Stimulated activated CD4-positive, alpha-beta T cell treated with anti-CD3 and anti-CD28 coated beads, Interleukin-1b, Interleukin-23, amount 100 ng/mL, for 4 hours (primary cell): ENCODE results near the gene KRT83.

Experiments
- DNase-seq, 2 donors: peaks; one replicate each; pipeline ENCODE4 v3.0.0-alpha.2; 2020; ENCODE audit warnings: low read depth in 2 of 2

Gene KRT83

GRCh38 chr12:52320784-52321400, at the start of gene KRT83:
Gene KRT83, minus strand, starts transcription at chr12:52321398. Its CDS starts 63 bp downstream, at chr12:52321335.
- no peak for DNase-seq

GRCh38 chr12:52369809-52370208, 48.6 kb upstream of the KRT83 start:
- no peak for DNase-seq

GRCh38 chr12:52369211-52369610, 48.0 kb upstream of the KRT83 start:
- no peak for DNase-seq

GRCh38 chr12:52368508-52368907, 47.3 kb upstream of the KRT83 start:
- DNase-seq: no peak

GRCh38 chr12:52367876-52368275, 46.7 kb upstream of the KRT83 start:
- no peak for DNase-seq

DNA sequence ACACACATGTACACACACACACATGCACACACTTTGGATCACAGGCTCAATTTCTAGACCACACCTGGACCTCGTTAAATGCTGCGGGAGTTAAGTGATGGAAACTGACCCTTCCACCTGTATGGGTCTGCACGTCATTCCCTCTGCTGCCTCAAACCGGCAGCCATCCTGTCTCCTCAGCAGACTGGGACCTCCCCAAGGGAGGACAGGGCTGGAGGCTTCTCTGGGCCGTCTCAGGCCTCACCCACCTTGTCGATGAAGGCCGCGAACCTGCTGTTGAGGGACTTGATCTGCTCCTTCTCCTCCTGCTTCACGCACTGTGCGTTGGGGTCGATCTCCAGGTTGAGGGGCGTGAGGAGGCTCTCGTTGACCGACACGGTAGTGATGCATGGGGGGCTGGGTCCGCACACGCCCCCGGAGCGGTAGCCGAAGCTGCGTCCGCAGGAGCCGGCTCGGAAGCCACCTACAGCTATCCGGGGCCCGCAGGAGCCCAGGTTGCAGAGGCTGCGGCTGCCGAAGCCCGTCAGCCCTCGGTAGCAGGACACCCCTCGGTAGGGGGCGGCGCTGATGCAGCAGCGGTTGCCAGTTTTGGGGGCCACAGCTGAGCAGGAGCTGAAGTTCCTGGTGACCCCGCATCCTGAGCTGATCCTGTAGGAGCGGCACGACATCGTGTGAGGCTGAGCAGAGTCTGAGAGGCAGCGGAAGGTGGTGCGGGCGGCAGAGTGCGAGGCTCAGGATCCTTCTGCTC, 45.7 kb upstream of the KRT83 start, which contains the start of gene KRT85:
KRT85 (minus strand) TSS at position 744 of the 748 bp plus-strand sequence; CDS start at position 668, 76 bp downstream.
- DNase-seq: no peak

DNA sequence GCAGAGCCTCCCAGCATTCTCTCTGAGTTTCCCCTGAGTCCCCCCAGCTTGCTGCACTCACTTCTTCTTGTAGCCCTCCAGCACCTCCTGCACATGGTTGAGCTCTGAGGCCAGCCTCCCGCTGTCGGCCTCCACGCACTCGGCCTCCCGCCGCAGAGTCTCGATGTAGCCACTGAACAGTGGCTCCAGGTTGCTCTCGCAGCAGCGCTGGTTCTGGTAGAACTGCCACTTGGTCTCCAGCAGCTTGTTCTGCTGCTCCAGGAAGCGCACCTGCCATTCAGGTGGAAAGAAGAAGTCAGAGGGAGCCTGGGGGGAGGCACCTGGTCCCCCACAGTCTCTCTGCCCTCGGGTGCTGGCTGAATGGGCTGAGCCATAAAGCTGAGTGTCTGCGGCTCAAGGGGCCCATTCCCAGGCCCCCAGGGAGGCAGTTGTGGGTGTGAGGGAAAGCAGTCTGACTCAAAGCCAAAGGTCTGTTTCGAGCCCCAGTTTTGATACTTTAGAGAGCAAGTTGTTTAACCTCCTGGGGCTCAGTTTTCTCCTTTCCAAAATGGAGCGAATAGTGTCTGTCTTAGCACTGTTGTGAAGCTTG, 43.8 kb upstream of the KRT83 start:
- DNase-seq: no peak

- no peak for DNase-seq
Measured at GRCh38 chr12:52364061-52364460, 42.9 kb upstream of the KRT83 start.

GRCh38 chr12:52363111-52363679, 42.0 kb upstream of the KRT83 start:
- DNase-seq: no peak

- DNase-seq: no peak
Measured at GRCh38 chr12:52362118-52362726, 41.0 kb upstream of the KRT83 start.

GRCh38 chr12:52361553-52361952, 40.4 kb upstream of the KRT83 start:
- DNase-seq: no peak

- no peak for DNase-seq
Measured at GRCh38 chr12:52360663-52361271, 39.6 kb upstream of the KRT83 start.

DNA sequence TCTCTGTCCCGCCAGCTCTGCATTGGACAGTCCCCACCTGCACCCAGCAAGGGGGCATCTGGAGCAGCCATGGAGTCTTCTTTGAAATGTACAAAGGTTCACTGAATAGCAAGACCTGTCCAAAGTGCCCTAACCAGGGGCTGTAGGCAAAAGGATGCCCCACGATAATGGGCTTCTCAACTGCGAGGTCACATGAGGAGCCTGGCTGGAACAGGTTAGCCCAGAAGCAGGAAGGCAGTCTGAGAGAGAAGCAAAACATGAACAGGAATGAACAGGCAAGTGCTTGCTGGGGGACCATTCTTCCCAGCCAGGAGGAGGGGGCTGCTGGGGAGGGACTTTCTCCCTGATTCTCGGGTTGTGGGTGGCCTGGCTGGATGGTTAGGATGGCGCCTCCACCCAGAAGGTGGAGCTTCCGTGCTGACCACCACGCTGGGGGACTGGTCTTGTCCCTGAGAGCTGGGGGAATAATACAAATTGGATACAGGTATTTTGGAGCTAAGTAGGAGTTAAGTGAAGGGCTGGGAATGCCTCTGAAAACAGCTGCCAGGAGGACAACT, 39.0 kb upstream of the KRT83 start:
- DNase-seq: no peak

DNA sequence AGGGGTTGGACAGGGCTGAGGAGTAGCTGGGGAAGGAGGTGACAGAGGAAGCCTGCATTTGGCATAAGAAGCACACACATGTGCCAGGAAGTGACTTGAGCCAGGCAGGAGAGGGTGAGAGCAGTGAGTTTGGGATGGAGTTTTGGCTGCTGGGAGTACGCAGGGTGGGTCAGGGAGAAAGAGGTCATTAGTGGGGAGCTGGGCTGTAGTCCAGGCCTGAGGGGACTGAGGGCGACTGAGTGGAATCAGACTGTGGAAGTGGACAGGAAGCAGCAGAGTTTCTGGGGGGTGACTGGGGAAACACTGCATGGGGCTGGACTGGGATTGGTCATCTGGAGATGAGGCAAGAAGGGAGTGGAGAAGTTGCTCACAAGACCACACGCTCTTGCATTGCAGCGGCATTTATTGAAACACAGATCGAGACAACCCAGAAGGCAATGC, 38.4 kb upstream of the KRT83 start:
- no peak for DNase-seq

- DNase-seq: no peak
Measured at GRCh38 chr12:52358575-52359350, 37.6 kb upstream of the KRT83 start.

DNA sequence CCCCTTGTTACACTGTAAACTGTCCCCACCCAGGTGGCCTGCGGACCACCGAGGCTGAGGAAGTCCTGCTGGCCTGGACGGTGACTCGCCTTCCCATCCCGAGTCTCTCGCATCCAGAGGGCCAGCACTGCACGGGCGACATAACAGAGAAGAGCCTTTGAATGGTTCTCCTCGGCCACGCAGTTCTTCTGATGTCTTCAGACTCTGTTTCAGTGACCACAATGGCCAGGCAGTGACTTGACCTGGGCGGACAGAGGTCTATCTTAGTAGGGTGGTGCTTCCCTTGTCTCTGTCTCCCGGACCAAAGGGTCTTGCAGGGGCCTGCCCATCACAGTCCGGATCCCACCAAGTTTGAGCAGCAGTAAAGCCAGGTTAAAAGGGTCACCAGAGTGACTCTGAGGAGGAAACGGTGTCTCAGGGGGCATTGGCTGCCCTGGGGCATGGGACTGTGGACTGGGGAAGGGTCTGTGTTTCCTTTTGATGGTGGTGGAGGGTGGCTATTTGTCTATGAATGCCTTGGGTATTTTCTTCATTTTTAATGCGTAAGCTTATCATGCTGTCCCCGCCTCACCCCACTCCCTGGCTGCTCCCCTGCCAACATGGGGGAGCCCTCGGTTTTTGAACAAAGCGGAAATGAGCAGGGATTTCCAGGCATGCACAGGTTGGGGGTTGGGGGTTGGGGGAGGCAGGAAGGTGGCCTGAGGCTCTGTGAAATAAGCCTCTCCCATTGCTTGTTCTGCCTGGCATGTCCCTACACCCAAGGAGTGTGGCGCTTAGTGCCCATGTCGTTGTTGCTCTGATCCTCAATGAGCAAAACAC, 35.8 kb upstream of the KRT83 start:
- no peak for DNase-seq

GRCh38 chr12:52356031-52356761, 35.0 kb upstream of the KRT83 start:
- no peak for DNase-seq

DNA sequence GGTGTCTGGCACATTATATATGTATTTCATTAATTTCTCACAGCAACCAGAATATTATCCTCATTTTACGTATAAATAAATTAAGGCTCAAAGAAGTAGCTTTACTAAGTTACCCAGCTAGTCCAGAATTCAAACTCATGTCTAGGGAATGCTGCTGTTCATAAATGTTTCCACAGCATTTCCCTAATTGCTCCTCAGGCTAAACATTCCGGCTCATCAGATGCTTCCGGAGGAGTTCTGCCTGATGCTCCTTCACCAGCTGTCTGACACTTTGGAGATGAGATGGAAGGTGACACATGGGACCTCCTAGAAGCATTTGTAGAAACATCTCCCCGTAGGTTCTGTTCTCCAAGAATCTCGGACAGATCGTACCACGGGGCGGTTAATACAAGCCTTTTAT, 34.0 kb upstream of the KRT83 start:
- DNase-seq: no peak

- no peak for DNase-seq
Measured at GRCh38 chr12:52354200-52354599, 33.0 kb upstream of the KRT83 start.
